ENCODE measurements around the gene SCUBE3.

Gene SCUBE3

GRCh38 chr6:35294308-35294945 lies 80.7 kb downstream of the SCUBE3 start:
- DNase-seq (ENCODE audit: extremely low read depth, insufficient read length): no peak
- Histone ChIP-seq H3K36me3 (ENCODE audit: control insufficient read depth, insufficient read depth, low read length) (peaks cover 26% of the 10 kb centered on the region), H3K27me3 (replicated peaks; ENCODE audit: control insufficient read depth, insufficient read depth, low read length) (no peaks in the 10 kb centered on the region), H3K4me3 (replicated peaks; ENCODE audit: low read depth, low read length) (no peak overlapping the region)
- TF ChIP-seq, protein P1, sequence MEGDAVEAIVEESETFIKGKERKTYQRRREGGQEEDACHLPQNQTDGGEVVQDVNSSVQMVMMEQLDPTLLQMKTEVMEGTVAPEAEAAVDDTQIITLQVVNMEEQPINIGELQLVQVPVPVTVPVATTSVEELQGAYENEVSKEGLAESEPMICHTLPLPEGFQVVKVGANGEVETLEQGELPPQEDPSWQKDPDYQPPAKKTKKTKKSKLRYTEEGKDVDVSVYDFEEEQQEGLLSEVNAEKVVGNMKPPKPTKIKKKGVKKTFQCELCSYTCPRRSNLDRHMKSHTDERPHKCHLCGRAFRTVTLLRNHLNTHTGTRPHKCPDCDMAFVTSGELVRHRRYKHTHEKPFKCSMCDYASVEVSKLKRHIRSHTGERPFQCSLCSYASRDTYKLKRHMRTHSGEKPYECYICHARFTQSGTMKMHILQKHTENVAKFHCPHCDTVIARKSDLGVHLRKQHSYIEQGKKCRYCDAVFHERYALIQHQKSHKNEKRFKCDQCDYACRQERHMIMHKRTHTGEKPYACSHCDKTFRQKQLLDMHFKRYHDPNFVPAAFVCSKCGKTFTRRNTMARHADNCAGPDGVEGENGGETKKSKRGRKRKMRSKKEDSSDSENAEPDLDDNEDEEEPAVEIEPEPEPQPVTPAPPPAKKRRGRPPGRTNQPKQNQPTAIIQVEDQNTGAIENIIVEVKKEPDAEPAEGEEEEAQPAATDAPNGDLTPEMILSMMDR (IDR thresholded peaks at IDR 0.05; ENCODE audit: insufficient read depth, low read length, poor library complexity, severe bottlenecking): peak; percentile 76

DNA sequence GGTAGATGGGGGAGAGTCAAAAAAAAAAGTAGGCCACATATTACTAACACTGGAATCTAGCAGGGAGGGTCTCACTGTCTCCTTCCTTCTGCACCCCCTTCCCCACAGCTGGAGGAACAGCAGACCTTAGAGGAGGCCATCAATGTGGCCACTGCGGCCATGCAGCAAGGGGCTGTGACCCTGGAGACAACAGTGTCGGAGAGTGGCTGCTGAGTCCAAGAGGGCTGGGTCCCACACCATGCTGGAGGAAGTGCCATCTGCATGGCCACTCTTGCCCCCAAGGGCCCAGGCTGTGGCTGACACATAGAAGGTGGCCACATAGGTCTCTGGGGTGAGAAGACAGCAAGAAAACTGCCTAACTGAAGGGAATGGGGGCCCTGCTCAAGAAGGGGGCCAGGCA lies 81.3 kb downstream of the SCUBE3 start:
- TF ChIP-seq, protein P1 (IDR thresholded peaks at IDR 0.05; ENCODE audit: insufficient read depth, low read length, poor library complexity, severe bottlenecking): no peak
- Histone ChIP-seq H3K36me3 (ENCODE audit: control insufficient read depth, insufficient read depth, low read length) (peaks cover 24% of the 10 kb centered on the region), H3K4me3 (replicated peaks; ENCODE audit: low read depth, low read length) (no peak overlapping the region), H3K27me3 (replicated peaks; ENCODE audit: control insufficient read depth, insufficient read depth, low read length) (no peaks in the 10 kb centered on the region)
- DNase-seq (ENCODE audit: extremely low read depth, insufficient read length): no peak

- Histone ChIP-seq H3K4me3 (replicated peaks; ENCODE audit: low read depth, low read length) (no peak overlapping the region), H3K36me3 (ENCODE audit: control insufficient read depth, insufficient read depth, low read length) (peaks cover 22% of the 10 kb centered on the region), H3K27me3 (replicated peaks; ENCODE audit: control insufficient read depth, insufficient read depth, low read length) (no peaks in the 10 kb centered on the region)
- TF ChIP-seq, protein P1 (IDR thresholded peaks at IDR 0.05; ENCODE audit: insufficient read depth, low read length, poor library complexity, severe bottlenecking): no peak
- no peak for DNase-seq (ENCODE audit: extremely low read depth, insufficient read length)
These were observed 82.0 kb downstream of the SCUBE3 start for GRCh38 chr6:35295521-35296315.

DNA sequence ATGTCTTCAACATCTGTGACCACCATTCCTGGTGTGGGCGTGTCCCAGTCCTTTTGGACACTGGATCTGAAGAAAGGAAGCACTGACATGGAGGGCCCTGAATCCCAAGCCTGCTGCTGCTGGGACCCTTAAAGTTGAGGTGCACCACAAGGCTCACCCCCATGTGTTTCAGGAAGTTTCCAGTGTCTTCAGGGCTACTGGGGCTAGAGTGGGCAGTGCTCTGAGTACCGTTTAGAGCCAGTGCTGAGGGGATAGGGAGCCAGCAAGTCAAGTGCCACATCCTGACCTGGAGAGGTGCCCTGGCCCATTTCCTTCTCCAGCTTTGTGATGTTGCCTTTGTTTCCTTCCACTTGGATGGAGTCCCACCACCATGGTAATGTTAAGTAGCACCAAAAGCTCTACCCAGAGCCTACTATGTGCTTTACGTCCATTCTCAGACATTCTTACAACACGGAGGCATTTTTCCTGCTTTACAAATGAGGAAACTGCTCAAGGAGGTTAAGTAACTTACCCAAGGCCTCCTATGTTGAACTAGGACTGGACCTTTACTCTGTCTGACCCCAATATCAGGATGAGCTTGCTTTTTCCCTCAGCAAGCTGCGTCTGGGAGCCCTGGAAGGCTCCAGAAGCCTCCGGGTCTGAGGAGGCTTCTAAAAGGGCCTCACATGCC lies 83.3 kb downstream of the SCUBE3 start:
- no peak for DNase-seq (ENCODE audit: extremely low read depth, insufficient read length)
- no peaks in the 10 kb centered on the region for H3K27me3 ChIP-seq (replicated peaks; ENCODE audit: control insufficient read depth, insufficient read depth, low read length)
- H3K36me3 ChIP-seq (ENCODE audit: control insufficient read depth, insufficient read depth, low read length): peaks cover 18% of the 10 kb centered on the region
- TF ChIP-seq, protein P1 (IDR thresholded peaks at IDR 0.05; ENCODE audit: insufficient read depth, low read length, poor library complexity, severe bottlenecking): no peak
- no peak overlapping the region for H3K4me3 ChIP-seq (replicated peaks; ENCODE audit: low read depth, low read length)

GRCh38 chr6:35297601-35298481 lies 84.1 kb downstream of the SCUBE3 start, which contains the start of gene DEF6:
DEF6 (plus strand) TSS chr6:35297818; CDS start chr6:35297857, 39 bp downstream.
- no peaks in the 10 kb centered on the region for H3K27me3 ChIP-seq (replicated peaks; ENCODE audit: control insufficient read depth, insufficient read depth, low read length)
- peaks cover 14% of the 10 kb centered on the region for H3K36me3 ChIP-seq (ENCODE audit: control insufficient read depth, insufficient read depth, low read length)
- peak; percentile 90 for DNase-seq (ENCODE audit: extremely low read depth, insufficient read length)
- TF ChIP-seq, protein P1 (IDR thresholded peaks at IDR 0.05; ENCODE audit: insufficient read depth, low read length, poor library complexity, severe bottlenecking): peak; percentile 97
- peak within 1 kb of the TSS; percentile 85 for H3K4me3 ChIP-seq (replicated peaks; ENCODE audit: low read depth, low read length)

Data from GM06990 (cell line).